Skeletal muscle satellite cell (primary cell): ENCODE measurements around the gene SPIRE1. TPM values are rescaled to one million over a fixed set of nuclear protein-coding genes. Genes with fewer than 3 reads are reported as not detected.

ENCODE experiments used
- H3K27me3 ChIP-seq: 2 replicates; pipeline ENCODE4 v1.7.0; 2013; ENCODE audit warnings: low read length; ENCODE audit not compliant: control insufficient read depth, insufficient read depth
- H3K36me3 ChIP-seq: 2 replicates; pipeline ENCODE4 v1.7.0; 2013; ENCODE audit warnings: mild to moderate bottlenecking, control low read depth, low read length; ENCODE audit not compliant: insufficient read depth
- H3K4me1 ChIP-seq: 2 replicates; pipeline ENCODE4 v1.7.0; 2013; ENCODE audit warnings: low read length; ENCODE audit not compliant: control insufficient read depth, insufficient read depth
- H3K4me2 ChIP-seq: 2 replicates; pipeline ENCODE4 v1.7.0; 2013; ENCODE audit warnings: mild to moderate bottlenecking, low read length
- H3K4me3 ChIP-seq: 2 replicates; pipeline ENCODE4 v1.7.0; 2013; ENCODE audit warnings: low read length
- H3K9ac ChIP-seq: 2 replicates; pipeline ENCODE4 v1.7.0; 2013; ENCODE audit warnings: mild to moderate bottlenecking, low read depth, low read length, moderate library complexity
- H3K9me3 ChIP-seq: replicated peaks from 2 replicates; pipeline ENCODE4 v1.7.0; 2013; ENCODE audit warnings: mild to moderate bottlenecking, control low read depth, low read length
- total RNA-seq: library from RNA; depleted of rRNA; stranded (reverse); fragments of >200 nt; gene quantifications from 2 replicates; pipeline ENCODE4 v1.2.3, GENCODE V29; 2012; rRNA removed

SPIRE1 gene
- 25.3 and 26.9 TPM in 2 replicates for total RNA-seq

DNA sequence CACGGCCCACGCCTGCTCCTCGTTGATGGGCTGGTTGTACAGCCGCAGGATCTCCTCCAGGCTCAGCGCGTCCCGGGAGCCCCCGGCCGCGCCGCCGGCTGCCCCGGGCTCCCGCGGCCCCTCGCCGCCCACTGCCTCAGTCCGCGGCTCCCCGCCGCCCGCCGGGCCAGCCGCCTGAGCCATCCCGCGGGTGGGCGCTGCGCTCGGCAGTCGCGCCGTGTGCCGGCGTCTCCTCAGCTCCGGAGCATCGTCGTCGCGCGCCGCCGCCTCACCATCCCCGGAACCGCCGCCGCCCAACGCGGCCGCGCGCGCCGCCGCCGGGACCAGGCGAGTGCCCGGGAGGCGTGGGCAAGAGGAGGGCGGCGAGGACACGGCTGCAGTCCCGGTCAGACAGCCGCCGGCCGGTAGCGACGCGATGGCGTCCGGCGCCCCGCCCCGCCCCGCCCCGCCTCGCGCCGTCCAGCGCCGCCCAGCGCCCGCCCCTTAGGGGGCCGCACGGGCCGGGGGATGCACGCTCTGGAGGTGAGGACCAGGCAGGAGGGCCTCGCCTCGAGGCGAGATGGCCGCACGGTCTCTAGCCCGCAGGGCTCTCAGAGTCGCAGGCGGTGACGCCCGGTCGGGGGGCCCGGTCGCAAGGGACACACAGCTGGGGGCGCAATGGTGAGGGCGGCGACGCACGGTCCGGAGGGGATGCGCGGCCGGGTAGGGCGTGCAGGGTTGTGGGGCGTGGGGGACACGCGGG is at the start of gene SPIRE1:
Gene SPIRE1, minus strand, starts transcription at position 424 of the 742 bp plus-strand sequence. Its CDS starts 241 bp downstream, at position 183.
- Histone ChIP-seq H3K36me3 (no peaks in the 10 kb centered on the region), H3K9ac (peak within 1 kb of the TSS; percentile 89)

DNA sequence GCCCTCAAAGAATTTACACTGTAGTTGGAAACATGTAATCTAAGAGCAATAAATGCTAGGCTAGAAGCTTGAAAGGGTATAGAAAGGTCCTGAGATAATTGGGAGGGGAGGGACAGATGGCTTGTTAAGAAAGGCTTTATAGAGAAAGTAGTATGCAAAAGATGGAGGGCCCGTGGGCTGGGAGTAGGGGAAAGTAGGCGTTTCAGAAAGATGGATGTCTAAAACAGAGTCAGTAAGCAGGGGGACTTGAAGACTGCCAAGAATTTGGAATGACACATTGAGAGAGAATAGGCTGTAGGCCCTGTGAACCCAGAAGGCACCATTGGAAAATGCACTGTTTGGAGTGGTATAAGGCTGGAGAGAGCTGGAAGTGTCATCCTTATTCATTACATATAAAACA is 45.8 kb upstream of the SPIRE1 start:
- Histone ChIP-seq H3K9me3 (no peaks in the 10 kb centered on the region), H3K36me3 (peaks cover 20% of the 10 kb centered on the region), H3K4me2 (peak overlapping the region; percentile 83), H3K27me3 (no peaks in the 10 kb centered on the region), H3K4me3 (peak overlapping the region; percentile 97), H3K4me1 (peaks cover 17% of the 10 kb centered on the region), H3K9ac (peak overlapping the region; percentile 98)

More for the DNA sequence above, at the start of gene SPIRE1:
- Histone ChIP-seq H3K9me3 (no peaks in the 10 kb centered on the region), H3K27me3 (no peaks in the 10 kb centered on the region), H3K4me3 (peak within 1 kb of the TSS; percentile 87), H3K4me1 (peaks cover 21% of the 10 kb centered on the region), H3K4me2 (peak within 1 kb of the TSS; percentile 79)

DNA sequence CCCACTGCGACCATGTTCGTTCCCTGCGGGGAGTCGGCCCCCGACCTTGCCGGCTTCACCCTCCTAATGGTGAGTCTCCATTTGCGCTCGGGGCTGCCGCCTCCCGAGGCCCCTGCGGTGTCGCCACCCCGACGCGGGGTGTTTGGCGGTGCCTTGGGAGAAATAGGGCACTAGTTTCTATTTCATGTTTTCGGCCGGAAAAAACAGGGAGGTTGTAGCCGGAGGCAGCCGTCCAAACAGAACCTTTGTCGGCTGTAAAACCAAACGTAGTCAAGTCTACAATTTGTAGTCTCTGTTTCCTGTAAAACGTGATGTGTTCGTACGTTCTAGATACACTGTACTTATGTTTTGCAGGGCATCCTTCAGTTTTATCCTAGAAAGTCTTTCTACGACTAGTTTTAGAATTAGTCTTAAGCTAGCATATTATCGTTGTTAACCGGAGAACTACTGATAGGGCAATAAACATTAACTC is 45.2 kb upstream of the SPIRE1 start:
- no peaks in the 10 kb centered on the region for H3K9me3 ChIP-seq
- H3K4me3 ChIP-seq = peak overlapping the region; percentile 97
- peaks cover 17% of the 10 kb centered on the region for H3K4me1 ChIP-seq
- H3K36me3 ChIP-seq = peaks cover 15% of the 10 kb centered on the region
- no peaks in the 10 kb centered on the region for H3K27me3 ChIP-seq
- peak overlapping the region; percentile 98 for H3K9ac ChIP-seq
- peak overlapping the region; percentile 83 for H3K4me2 ChIP-seq

DNA sequence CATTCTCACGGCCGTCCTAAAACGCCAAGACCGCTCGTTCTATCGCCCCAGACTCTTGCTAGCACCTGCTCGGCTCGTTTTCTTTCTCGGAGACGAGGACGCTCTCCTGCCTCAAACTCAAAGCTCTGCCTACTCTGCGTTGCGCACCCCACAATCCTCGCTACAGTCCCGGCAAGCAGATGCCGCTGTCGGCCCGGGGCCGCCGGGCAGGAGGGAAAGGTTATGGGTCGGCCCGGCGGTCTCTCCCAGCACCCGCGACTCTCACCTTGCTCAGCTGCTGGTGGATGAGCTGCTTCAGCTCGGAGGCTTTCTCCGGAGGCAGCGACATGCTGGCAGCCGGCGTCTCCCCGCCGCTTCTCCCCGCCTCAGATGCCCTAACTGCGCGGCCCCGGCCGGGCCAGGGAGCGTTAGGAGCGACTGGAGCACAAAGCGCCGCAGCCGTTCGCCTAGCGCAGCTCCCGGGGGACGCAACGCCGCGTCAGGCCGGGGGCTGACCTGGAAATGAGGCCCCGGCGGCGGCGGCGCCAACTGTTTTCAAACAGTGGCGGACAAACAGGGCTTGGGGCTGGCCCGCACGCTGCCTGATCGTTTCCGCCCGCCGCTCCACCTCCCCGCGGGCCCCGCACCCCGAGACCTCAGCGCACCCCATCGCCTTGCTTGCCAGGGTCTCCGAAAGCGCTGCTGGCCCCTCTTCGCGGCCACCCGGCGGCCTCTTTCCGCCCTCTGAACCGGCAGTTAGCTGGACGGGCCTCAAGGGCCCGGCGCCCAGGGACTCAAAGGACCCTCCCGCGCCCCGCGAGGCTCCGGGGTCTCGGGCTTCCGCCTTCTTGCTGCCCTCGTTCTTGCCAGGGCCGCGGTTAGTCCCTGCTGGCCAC is 44.6 kb upstream of the SPIRE1 start, which contains the start of the genes CEP76 and PSMG2:
Gene CEP76, minus strand, starts transcription at position 503 of the 875 bp plus-strand sequence. Its CDS starts 175 bp downstream, at position 328.
Gene PSMG2, plus strand, starts transcription at position 822 of the 875 bp plus-strand sequence. CDS start 66 bp downstream, outside the sequence.
- Histone ChIP-seq H3K9ac (peak within 1 kb of the TSS; percentile 98), H3K4me1 (peaks cover 17% of the 10 kb centered on the region), H3K36me3 (peaks cover 8% of the 10 kb centered on the region), H3K27me3 (no peaks in the 10 kb centered on the region), H3K9me3 (no peaks in the 10 kb centered on the region), H3K4me3 (peak within 1 kb of the TSS; percentile 97), H3K4me2 (peak within 1 kb of the TSS; percentile 83)

DNA sequence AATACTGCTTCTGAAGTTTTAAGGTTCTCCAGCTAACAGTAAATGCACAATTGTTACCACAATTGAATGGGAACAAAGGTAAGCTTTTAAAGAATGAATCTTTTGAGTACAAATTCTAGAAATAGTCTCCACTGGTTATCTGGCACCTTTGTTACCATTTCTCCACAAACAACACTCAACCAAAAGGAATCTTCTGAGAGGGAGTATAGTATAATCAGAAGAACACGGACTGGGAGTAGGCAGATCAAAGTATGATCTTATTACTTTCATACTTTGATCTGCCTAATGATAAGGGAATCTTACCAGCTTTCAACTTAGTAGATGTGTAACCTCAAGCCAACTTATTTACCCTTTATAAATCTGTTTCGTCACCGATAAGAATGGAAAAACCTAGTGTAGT is 43.3 kb upstream of the SPIRE1 start:
- Histone ChIP-seq H3K4me3 (peak overlapping the region; percentile 97), H3K27me3 (no peaks in the 10 kb centered on the region), H3K36me3 (no peaks in the 10 kb centered on the region), H3K9me3 (no peaks in the 10 kb centered on the region), H3K9ac (no peak overlapping the region), H3K4me1 (peaks cover 17% of the 10 kb centered on the region), H3K4me2 (peak overlapping the region; percentile 83)

DNA sequence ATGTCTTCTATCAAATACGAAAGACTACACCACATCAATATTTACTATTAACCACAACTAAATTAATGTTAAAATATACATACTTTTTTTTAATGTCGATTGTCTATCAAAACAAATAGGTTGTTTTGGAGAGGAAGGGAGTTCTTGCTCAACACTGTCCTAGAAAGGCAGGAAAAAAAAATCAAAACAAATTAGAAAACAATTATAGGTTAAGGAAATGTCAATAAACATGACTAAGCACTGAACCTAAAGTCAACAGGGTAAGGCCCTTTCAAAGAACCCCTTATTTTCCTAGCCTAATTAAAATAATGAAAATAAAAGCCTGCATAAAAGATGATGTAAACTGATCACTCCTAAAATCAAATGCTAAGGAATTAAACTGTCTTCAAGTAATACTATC is 41.8 kb upstream of the SPIRE1 start:
- Histone ChIP-seq H3K4me2 (no peak overlapping the region), H3K9ac (no peak overlapping the region), H3K4me3 (no peak overlapping the region), H3K36me3 (no peaks in the 10 kb centered on the region), H3K9me3 (no peaks in the 10 kb centered on the region), H3K27me3 (no peaks in the 10 kb centered on the region), H3K4me1 (peaks cover 16% of the 10 kb centered on the region)

DNA sequence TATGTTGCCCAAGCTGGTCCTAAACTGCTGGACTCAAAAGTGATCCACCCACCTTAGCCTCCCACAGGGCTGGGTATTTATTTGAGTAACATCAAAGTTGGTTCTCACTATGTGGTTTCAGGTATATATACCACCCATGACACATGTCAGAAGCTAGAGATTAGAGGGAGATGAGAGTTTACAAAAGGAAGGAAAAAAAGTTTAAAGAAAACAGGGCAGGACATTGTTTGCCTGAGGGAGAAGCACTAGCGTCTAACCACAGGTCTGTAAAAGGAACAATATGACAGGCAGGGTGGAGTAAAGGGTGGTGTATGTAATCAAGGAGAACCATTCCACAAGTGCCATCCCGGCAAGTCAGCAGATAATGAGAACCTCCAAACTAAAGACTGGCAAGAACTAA is 36.1 kb upstream of the SPIRE1 start:
- Histone ChIP-seq H3K4me1 (no peaks in the 10 kb centered on the region), H3K9ac (no peak overlapping the region), H3K27me3 (no peaks in the 10 kb centered on the region), H3K4me2 (no peak overlapping the region), H3K9me3 (no peaks in the 10 kb centered on the region), H3K4me3 (no peak overlapping the region), H3K36me3 (no peaks in the 10 kb centered on the region)

DNA sequence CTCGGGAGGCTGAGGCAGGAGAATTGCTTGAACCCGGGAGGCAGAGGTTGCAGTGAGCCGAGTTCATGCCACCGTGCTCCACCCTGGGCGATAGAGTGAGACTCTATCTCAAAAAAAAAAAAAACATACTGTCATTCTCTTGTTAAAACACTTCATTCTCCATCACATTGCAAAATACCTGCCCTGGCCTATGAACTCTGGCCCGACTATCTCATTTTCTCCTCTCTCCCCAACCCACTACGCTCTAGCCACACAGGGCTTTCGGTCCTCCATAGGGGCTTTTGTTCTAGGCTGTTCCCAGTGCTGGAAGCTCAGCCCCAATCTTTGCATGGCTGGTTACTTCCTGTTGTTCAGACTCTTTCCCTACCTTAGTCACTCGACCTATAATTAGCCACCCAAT is 34.3 kb upstream of the SPIRE1 start:
- Histone ChIP-seq H3K27me3 (no peaks in the 10 kb centered on the region), H3K36me3 (no peaks in the 10 kb centered on the region), H3K4me1 (no peaks in the 10 kb centered on the region), H3K9me3 (no peaks in the 10 kb centered on the region), H3K4me3 (no peak overlapping the region), H3K9ac (no peak overlapping the region), H3K4me2 (no peak overlapping the region)

DNA sequence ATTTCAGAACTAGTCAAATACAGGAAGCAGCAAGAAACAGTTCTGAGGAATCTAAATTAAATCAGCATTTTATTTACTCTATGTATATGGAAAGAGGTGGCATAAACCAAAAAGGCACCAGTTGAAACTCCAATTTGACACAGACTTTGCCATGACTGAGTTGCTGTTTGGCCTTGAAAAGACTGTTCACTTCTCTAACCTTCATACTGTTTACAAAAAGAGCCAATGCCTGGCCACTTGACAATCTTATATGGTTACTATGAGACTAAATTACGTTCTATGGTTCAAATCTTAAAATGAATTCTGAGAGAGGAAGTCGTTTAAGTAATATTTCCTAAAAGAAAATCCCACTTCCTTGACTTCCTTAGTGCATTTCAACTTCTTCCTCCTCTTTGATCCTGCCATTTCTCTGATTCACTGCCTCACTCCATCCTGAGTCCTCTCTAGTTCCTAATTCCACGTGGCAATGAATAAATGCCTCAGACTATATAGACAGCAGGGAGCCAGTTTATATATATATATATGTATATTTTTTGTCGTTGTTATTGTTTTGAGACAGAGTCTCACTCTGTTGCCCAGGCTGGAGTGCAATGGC is 31.4 kb upstream of the SPIRE1 start:
- no peaks in the 10 kb centered on the region for H3K27me3 ChIP-seq
- no peaks in the 10 kb centered on the region for H3K4me1 ChIP-seq
- H3K9me3 ChIP-seq = no peaks in the 10 kb centered on the region
- H3K36me3 ChIP-seq = no peaks in the 10 kb centered on the region
- no peak overlapping the region for H3K4me3 ChIP-seq
- H3K9ac ChIP-seq = no peak overlapping the region
- no peak overlapping the region for H3K4me2 ChIP-seq

DNA sequence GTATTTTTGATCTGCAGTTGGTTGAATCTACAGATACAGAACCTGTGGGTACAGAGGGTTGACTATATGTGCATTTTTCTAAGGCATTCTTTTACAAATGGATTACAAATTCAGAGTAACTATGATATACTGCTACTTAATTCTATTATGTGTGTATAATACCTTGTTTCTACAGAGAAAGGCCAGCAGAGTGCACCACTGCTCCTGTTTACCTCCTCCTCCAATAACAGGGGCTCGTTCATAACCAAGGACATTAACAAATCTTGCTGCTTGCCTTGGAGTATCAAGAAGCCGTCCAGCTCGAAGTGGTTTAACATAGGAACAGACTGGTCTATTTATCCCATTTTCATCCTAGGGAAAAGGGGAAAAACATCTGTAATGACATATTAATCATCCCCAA is 28.2 kb upstream of the SPIRE1 start:
- Histone ChIP-seq H3K4me2 (no peak overlapping the region), H3K9ac (no peak overlapping the region), H3K27me3 (no peaks in the 10 kb centered on the region), H3K9me3 (no peaks in the 10 kb centered on the region), H3K36me3 (no peaks in the 10 kb centered on the region), H3K4me3 (no peak overlapping the region), H3K4me1 (no peaks in the 10 kb centered on the region)

DNA sequence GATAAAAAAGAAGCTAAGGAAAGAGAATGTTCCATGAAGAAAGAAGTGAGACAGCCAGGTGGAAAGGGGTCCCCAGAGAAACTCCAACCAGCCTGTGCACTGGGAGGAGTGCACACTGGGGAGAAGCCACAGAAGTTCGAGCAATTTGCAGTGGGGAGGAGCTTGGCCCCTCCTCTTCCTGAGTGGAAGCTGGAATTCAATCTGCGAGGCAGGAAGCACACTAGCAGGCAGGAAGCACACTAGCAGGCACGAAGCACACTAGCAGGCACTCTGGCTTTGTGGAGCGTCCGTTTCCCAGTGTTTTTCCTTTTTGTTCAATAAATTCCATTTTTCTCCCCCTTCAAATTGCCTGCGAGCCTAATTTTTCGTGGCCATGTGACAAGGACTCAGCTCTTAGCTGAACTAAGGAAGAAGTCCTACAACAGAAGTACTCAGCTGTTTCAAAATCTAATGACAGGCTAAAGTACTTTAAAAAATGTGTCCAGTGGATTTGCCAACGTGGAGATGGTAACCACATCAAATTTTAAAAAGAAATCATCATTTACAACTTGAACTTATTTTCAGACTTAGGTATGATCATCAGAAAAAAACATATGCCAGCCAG is 21.4 kb upstream of the SPIRE1 start:
- H3K4me1 ChIP-seq = peaks cover 7% of the 10 kb centered on the region
- peak overlapping the region; percentile 65 for H3K9ac ChIP-seq
- H3K27me3 ChIP-seq = no peaks in the 10 kb centered on the region
- peaks cover 8% of the 10 kb centered on the region for H3K36me3 ChIP-seq
- H3K9me3 ChIP-seq = no peaks in the 10 kb centered on the region
- peak overlapping the region; percentile 46 for H3K4me3 ChIP-seq
- H3K4me2 ChIP-seq = peak overlapping the region; percentile 67
